Suprapubic skin (tissue), 4 donors: ENCODE results near the gene MED19. TPM values are rescaled to one million over a fixed set of nuclear protein-coding genes. Genes with fewer than 3 reads are reported as not detected.
"Not testable (repeated sequence)": the region's sequence is repeated elsewhere in the genome, so short reads cannot be mapped to it uniquely, and the experiment has no call there.

Experiments
- DNase-seq, 2 donors: peaks; one replicate each; pipeline ENCODE4 v3.0.0-alpha.2; 2019; ENCODE audit warnings: low spot score in 2 of 2
- H3K27ac ChIP-seq: fragments of 200-600 bp; sonication (generic); one replicate; pipeline ENCODE4 v1.5.1; 2019
- H3K27me3 ChIP-seq: fragments of 200-600 bp; sonication (generic); one replicate; pipeline ENCODE4 v1.5.1; 2019
- H3K36me3 ChIP-seq: fragments of 200-600 bp; sonication (generic); one replicate; pipeline ENCODE4 v1.5.1; 2019
- H3K4me1 ChIP-seq: fragments of 200-600 bp; sonication (generic); one replicate; pipeline ENCODE4 v1.5.1; 2019
- H3K4me3 ChIP-seq: fragments of 200-600 bp; sonication (generic); one replicate; pipeline ENCODE4 v1.5.1; 2019; ENCODE audit warnings: mild to moderate bottlenecking
- H3K9me3 ChIP-seq: fragments of 200-600 bp; sonication (generic); one replicate; pipeline ENCODE4 v1.5.1; 2019
- EP300 ChIP-seq: sonication (generic); formaldehyde crosslinking; IDR thresholded peaks from one replicate; pipeline ENCODE4 v1.6.1; 2017; ENCODE audit warnings: antibody characterized with exemption
- POLR2A ChIP-seq, 2 donors: fragments of 450-650 bp; IDR thresholded peaks; one replicate each; pipeline ENCODE4 v1.6.1; 2017; ENCODE audit warnings: antibody characterized with exemption in 2 of 2, mild to moderate bottlenecking in 2 of 2, moderate library complexity in 2 of 2
- POLR2AphosphoS5 ChIP-seq, 3 donors: sonication (generic); formaldehyde crosslinking; IDR thresholded peaks; one replicate each; pipeline ENCODE4 v1.6.1; 2017; ENCODE audit warnings: antibody characterized with exemption in 3 of 3
- WGBS: methylation state at CpG from one replicate; pipeline ENCODE4 v1.1.5; 2018; 5-methylcytosine and 5-hydroxymethylcytosine counted together
- total RNA-seq, 4 donors: library from RNA; depleted of rRNA; stranded (reverse); fragments of >200 nt; gene quantifications; one replicate each; pipeline ENCODE4 v1.1.0, GENCODE V29; 2016
- TF ChIP-seq, protein P1 (sequence below), 2 donors: fragments of 200-600 bp in 1 of 2; fragments of 450-650 bp in 1 of 2; sonication (generic) in 1 of 2; IDR thresholded peaks; one replicate each; pipeline ENCODE4 v1.5.1; 2016 to 2019; ENCODE audit warnings: antibody characterized with exemption in 2 of 2, mild to moderate bottlenecking in 1 of 2, moderate library complexity in 1 of 2

The MED19 gene
- total RNA-seq, 4 donors from 2014 or later = 29.2 to 43.5 (median 32.7) TPM

DNA sequence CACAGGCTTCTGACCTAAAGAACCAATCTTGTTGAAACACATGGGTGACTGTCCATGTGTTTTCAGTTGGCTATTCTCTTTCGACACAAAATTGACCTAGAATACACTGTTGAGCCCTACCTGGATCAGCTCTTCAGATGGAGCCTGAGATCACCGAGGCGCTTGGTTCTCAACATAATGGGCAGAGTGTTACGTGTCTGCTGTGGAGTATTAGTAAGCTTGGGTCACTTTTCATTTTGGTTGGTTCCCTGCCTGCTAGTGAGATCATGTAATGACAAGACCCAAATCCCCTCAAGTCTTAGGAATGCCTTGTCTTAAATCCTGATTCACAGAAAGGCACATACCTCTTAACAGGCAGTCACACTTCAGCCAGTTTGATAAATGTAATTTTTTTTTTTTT is 8.7 kb downstream of the MED19 start:
- H3K27ac ChIP-seq = no peak overlapping the region
- no peaks in the 10 kb centered on the region for H3K27me3 ChIP-seq
- TF ChIP-seq POLR2A (IDR thresholded peaks at IDR 0.05) (no peak), POLR2AphosphoS5 (IDR thresholded peaks at IDR 0.05) (no peak), EP300 (no peak)
- TF ChIP-seq, protein P1, sequence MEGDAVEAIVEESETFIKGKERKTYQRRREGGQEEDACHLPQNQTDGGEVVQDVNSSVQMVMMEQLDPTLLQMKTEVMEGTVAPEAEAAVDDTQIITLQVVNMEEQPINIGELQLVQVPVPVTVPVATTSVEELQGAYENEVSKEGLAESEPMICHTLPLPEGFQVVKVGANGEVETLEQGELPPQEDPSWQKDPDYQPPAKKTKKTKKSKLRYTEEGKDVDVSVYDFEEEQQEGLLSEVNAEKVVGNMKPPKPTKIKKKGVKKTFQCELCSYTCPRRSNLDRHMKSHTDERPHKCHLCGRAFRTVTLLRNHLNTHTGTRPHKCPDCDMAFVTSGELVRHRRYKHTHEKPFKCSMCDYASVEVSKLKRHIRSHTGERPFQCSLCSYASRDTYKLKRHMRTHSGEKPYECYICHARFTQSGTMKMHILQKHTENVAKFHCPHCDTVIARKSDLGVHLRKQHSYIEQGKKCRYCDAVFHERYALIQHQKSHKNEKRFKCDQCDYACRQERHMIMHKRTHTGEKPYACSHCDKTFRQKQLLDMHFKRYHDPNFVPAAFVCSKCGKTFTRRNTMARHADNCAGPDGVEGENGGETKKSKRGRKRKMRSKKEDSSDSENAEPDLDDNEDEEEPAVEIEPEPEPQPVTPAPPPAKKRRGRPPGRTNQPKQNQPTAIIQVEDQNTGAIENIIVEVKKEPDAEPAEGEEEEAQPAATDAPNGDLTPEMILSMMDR (IDR thresholded peaks at IDR 0.05) = no peak
- 85% methylated on average over 4 of the region's 4 CpGs for WGBS
- DNase-seq = no peak
- no peaks in the 10 kb centered on the region for H3K4me1 ChIP-seq
- H3K9me3 ChIP-seq = no peaks in the 10 kb centered on the region
- no peak overlapping the region for H3K4me3 ChIP-seq
- peaks cover 64% of the 10 kb centered on the region for H3K36me3 ChIP-seq

- Histone ChIP-seq H3K27ac (no peak overlapping the region), H3K36me3 (peaks cover 90% of the 10 kb centered on the region), H3K4me1 (no peaks in the 10 kb centered on the region), H3K9me3 (no peaks in the 10 kb centered on the region), H3K27me3 (no peaks in the 10 kb centered on the region), H3K4me3 (no peak overlapping the region)
- TF ChIP-seq, protein P1 (IDR thresholded peaks at IDR 0.05) = no peak
- TF ChIP-seq POLR2A (IDR thresholded peaks at IDR 0.05) (no peak), POLR2AphosphoS5 (IDR thresholded peaks at IDR 0.05) (no peak), EP300 (no peak)
- no peak for DNase-seq
- 72% methylated on average over 3 of the region's 3 CpGs for WGBS
Measured at GRCh38 chr11:57700425-57700824, 11.6 kb downstream of the MED19 start.

- Histone ChIP-seq H3K36me3 (peaks cover 92% of the 10 kb centered on the region), H3K4me3 (no peak overlapping the region), H3K27me3 (no peaks in the 10 kb centered on the region), H3K27ac (no peak overlapping the region), H3K4me1 (no peaks in the 10 kb centered on the region), H3K9me3 (no peaks in the 10 kb centered on the region)
- TF ChIP-seq POLR2AphosphoS5 (IDR thresholded peaks at IDR 0.05) (no peak), EP300 (no peak), POLR2A (IDR thresholded peaks at IDR 0.05) (no peak)
- TF ChIP-seq, protein P1 (IDR thresholded peaks at IDR 0.05) = no peak
- WGBS = 89% methylated on average over 10 of the region's 10 CpGs
- no peak for DNase-seq
Measured at GRCh38 chr11:57699813-57700212, 12.2 kb downstream of the MED19 start.

DNA sequence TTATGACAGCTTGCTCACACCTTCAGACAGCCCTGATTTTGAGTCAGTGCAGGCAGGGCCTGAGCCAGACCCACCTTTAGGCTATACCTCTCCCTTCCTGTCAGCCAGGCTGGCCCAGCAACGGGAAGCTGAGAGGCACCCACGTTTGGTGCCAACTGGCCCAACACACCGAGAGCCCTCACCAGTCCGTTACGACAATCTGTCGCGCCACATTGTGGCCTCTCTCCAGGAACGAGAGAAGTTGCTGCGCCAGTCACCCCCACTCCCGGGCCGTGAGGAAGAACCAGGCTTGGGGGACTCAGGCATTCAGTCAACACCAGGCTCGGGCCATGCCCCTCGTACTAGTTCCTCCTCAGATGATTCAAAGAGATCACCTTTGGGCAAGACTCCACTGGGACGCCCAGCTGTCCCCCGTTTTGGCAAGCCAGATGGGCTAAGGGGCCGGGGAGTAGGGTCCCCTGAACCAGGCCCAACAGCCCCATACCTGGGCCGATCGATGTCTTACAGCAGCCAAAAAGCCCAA is 13.1 kb downstream of the MED19 start:
- WGBS = 100% methylated on average over 2 of the region's 18 CpGs
- no peak for DNase-seq
- Histone ChIP-seq H3K36me3 (peaks cover 92% of the 10 kb centered on the region), H3K27me3 (no peaks in the 10 kb centered on the region), H3K4me1 (no peaks in the 10 kb centered on the region), H3K27ac (no peak overlapping the region), H3K9me3 (no peaks in the 10 kb centered on the region), H3K4me3 (no peak overlapping the region)
- TF ChIP-seq POLR2A (IDR thresholded peaks at IDR 0.05) (no peak), EP300 (no peak), POLR2AphosphoS5 (IDR thresholded peaks at IDR 0.05) (no peak)
- TF ChIP-seq, protein P1 (IDR thresholded peaks at IDR 0.05) = no peak

- not testable (repeated sequence) for H3K4me1 ChIP-seq, H3K27ac ChIP-seq, H3K27me3 ChIP-seq, H3K9me3 ChIP-seq, H3K4me3 ChIP-seq, DNase-seq
- peaks cover 93% of the 10 kb centered on the region for H3K36me3 ChIP-seq
- WGBS = over 99% methylated on average over 5 of the region's 5 CpGs
Measured at GRCh38 chr11:57690474-57690873, 21.5 kb downstream of the MED19 start.

- Histone ChIP-seq H3K27me3 (no peaks in the 10 kb centered on the region), H3K9me3 (no peaks in the 10 kb centered on the region), H3K36me3 (peaks cover 51% of the 10 kb centered on the region), H3K27ac (peak overlapping the region; percentile 91), H3K4me3 (no peak overlapping the region), H3K4me1 (peaks cover 39% of the 10 kb centered on the region)
- 56% methylated on average over 1 of the region's 1 CpG for WGBS
- no peak for DNase-seq
- TF ChIP-seq POLR2A (IDR thresholded peaks at IDR 0.05) = no peak
- TF ChIP-seq, protein P1 (IDR thresholded peaks at IDR 0.05) = no peak
Measured at GRCh38 chr11:57681168-57681567, 30.8 kb downstream of the MED19 start.
